Sigmoid colon (tissue), 7 donors: ENCODE measurements around the gene GON4L. TPM values are rescaled to one million over a fixed set of nuclear protein-coding genes. Genes with fewer than 3 reads are reported as not detected.
"Not testable (repeated sequence)": the region's sequence is repeated elsewhere in the genome, so short reads cannot be mapped to it uniquely, and the experiment has no call there.

Experiments used
- DNase-seq: peaks from one replicate; pipeline ENCODE4 v3.0.0-alpha.2; 2019
- H3K27ac ChIP-seq, 4 donors: fragments of 200-600 bp; sonication (generic); one replicate each; pipeline ENCODE4 v1.5.1; 2016 to 2019; ENCODE audit warnings: mild to moderate bottlenecking in 1 of 4
- H3K27me3 ChIP-seq, 3 donors: fragments of 200-600 bp; sonication (generic); one replicate each; pipeline ENCODE4 v1.5.1; 2019; ENCODE audit warnings: mild to moderate bottlenecking in 1 of 3
- H3K36me3 ChIP-seq, 4 donors: fragments of 200-600 bp; sonication (generic); one replicate each; pipeline ENCODE4 v1.5.1; 2016 to 2019
- H3K4me1 ChIP-seq, 4 donors: fragments of 200-600 bp; sonication (generic); one replicate each; pipeline ENCODE4 v1.5.1; 2017 to 2019
- H3K4me3 ChIP-seq, 4 donors: fragments of 200-600 bp; sonication (generic); one replicate each; pipeline ENCODE4 v1.5.1; 2017 to 2019; ENCODE audit warnings: mild to moderate bottlenecking in 2 of 4, moderate library complexity in 1 of 4
- H3K9me3 ChIP-seq, 4 donors: fragments of 200-600 bp in 3 of 4; sonication (generic) in 3 of 4; one replicate each; pipeline versions ENCODE4 v1.5.1 to v1.6.1; 2013 to 2019
- CTCF ChIP-seq, 4 experiments: fragments of 450-650 bp in 3 of 4; fragments of 200-600 bp in 1 of 4; IDR thresholded peaks; one replicate each; pipeline ENCODE4 v1.5.1; 2016 to 2019; ENCODE audit warnings: antibody characterized with exemption in 4 of 4, mild to moderate bottlenecking in 3 of 4, moderate library complexity in 2 of 4
- EP300 ChIP-seq, 4 donors: sonication (generic); formaldehyde crosslinking; IDR thresholded peaks; one replicate each; pipeline ENCODE4 v1.6.1; 2017; ENCODE audit warnings: antibody characterized with exemption in 4 of 4
- POLR2A ChIP-seq, 2 donors: fragments of 450-650 bp; IDR thresholded peaks; one replicate each; pipeline ENCODE4 v1.6.1; 2016; ENCODE audit warnings: antibody characterized with exemption in 2 of 2, mild to moderate bottlenecking in 2 of 2, moderate library complexity in 2 of 2
- POLR2AphosphoS5 ChIP-seq, 4 donors: sonication (generic); formaldehyde crosslinking; IDR thresholded peaks; one replicate each; pipeline ENCODE4 v1.6.1; 2017; ENCODE audit warnings: antibody characterized with exemption in 4 of 4
- WGBS, 2 donors: extraction: QIAGEN DNeasy Blood & Tissue Kit; methylation state at CpG; one replicate each; pipeline ENCODE4 v1.1.7; 2013; 5-methylcytosine and 5-hydroxymethylcytosine counted together
- intact Hi-C: fragments of 100-400 bp; cut with DNase I; formaldehyde crosslinking; loops from one replicate; pipeline ENCODE4 v1.15.1; 2023
- polyA plus RNA-seq, 3 donors: library from polyadenylated mRNA; stranded (reverse); fragments of 200-250 nt; gene quantifications; one replicate each; pipeline ENCODE4 v1.2.3, GENCODE V29; 2013
- total RNA-seq, 4 donors: library from RNA; depleted of rRNA; stranded (reverse); fragments of >200 nt; gene quantifications; one replicate each; pipeline ENCODE4 v1.1.0, GENCODE V29; 2016
- donor health status: healthy with polysubstance abuse.
- donor health status: Bipolar disorder and iron deficiency.
- donor health status: healthy.

The GON4L gene
- total and polyA plus RNA-seq, 7 donors: 3.5 to 45.7 (median 25.7) TPM

GRCh38 chr1:155776414-155776813, 80.6 kb downstream of the GON4L start:
- no peak for DNase-seq
- Histone ChIP-seq H3K4me1 (no peaks in the 10 kb centered on the region), H3K9me3 (no peaks in the 10 kb centered on the region), H3K27ac (no peak overlapping the region), H3K36me3 (peaks cover under 1 to 75% (median 35%) of the 10 kb centered on the region in 4 donors), H3K4me3 (no peak overlapping the region), H3K27me3 (no peaks in the 10 kb centered on the region)
- intact Hi-C loops: no loop called here
- WGBS, 2 donors: 90 to 94% methylated on average over 4 of the region's 4 CpGs
- TF ChIP-seq POLR2AphosphoS5 (IDR thresholded peaks at IDR 0.05): no peak
- TF ChIP-seq POLR2A (IDR thresholded peaks at IDR 0.05): no peak
- no peak for TF ChIP-seq EP300 (IDR thresholded peaks at IDR 0.05)
- no peak for TF ChIP-seq CTCF (IDR thresholded peaks at IDR 0.05)

GRCh38 chr1:155773221-155773620, 83.8 kb downstream of the GON4L start:
- DNase-seq: no peak
- intact Hi-C loops: no loop called here
- H3K4me1 ChIP-seq: no peaks in the 10 kb centered on the region
- H3K27me3 ChIP-seq: no peaks in the 10 kb centered on the region
- no peak for TF ChIP-seq EP300 (IDR thresholded peaks at IDR 0.05)
- TF ChIP-seq POLR2AphosphoS5 (IDR thresholded peaks at IDR 0.05): no peak
- no peak for TF ChIP-seq POLR2A (IDR thresholded peaks at IDR 0.05)
- TF ChIP-seq CTCF (IDR thresholded peaks at IDR 0.05): no peak
- no peak overlapping the region for H3K4me3 ChIP-seq
- H3K27ac ChIP-seq: no peak overlapping the region
- no peaks in the 10 kb centered on the region for H3K9me3 ChIP-seq
- WGBS, 2 donors: 41 to 73% methylated on average over 2 of the region's 2 CpGs
- peaks cover 4 to 97% (median 58%) of the 10 kb centered on the region in 4 donors for H3K36me3 ChIP-seq

- H3K9me3 ChIP-seq: no peaks in the 10 kb centered on the region
- no peaks in the 10 kb centered on the region for H3K27me3 ChIP-seq
- H3K4me1 ChIP-seq: no peaks in the 10 kb centered on the region
- TF ChIP-seq POLR2AphosphoS5 (IDR thresholded peaks at IDR 0.05) (no peak), EP300 (IDR thresholded peaks at IDR 0.05) (no peak), POLR2A (IDR thresholded peaks at IDR 0.05) (no peak), CTCF (IDR thresholded peaks at IDR 0.05) (no peak)
- H3K27ac ChIP-seq: no peak overlapping the region
- peaks cover 7 to 97% (median 56%) of the 10 kb centered on the region in 4 donors for H3K36me3 ChIP-seq
- no peak for DNase-seq
- WGBS, 2 donors: 96 to 97% methylated on average over 5 of the region's 5 CpGs
- H3K4me3 ChIP-seq: no peak overlapping the region
- intact Hi-C loops: no loop called here
Observed at GRCh38 chr1:155769257-155769656, 87.8 kb downstream of the GON4L start.

- H3K9me3 ChIP-seq, H3K4me1 ChIP-seq, intact Hi-C loops, DNase-seq, H3K27ac ChIP-seq, H3K4me3 ChIP-seq, H3K27me3 ChIP-seq: not testable (repeated sequence)
- 91 to 93% methylated on average over 3 of the region's 5 CpGs for WGBS, 2 donors
- peaks cover 8 to 97% (median 60%) of the 10 kb centered on the region in 4 donors for H3K36me3 ChIP-seq
Observed at GRCh38 chr1:155767399-155767989, 89.5 kb downstream of the GON4L start.

GRCh38 chr1:155763989-155764388, 93.0 kb downstream of the GON4L start:
- DNase-seq, H3K4me1 ChIP-seq, H3K27ac ChIP-seq, H3K27me3 ChIP-seq, intact Hi-C loops, H3K4me3 ChIP-seq, H3K9me3 ChIP-seq: not testable (repeated sequence)
- 90 to 93% methylated on average over 7 of the region's 7 CpGs for WGBS, 2 donors
- peaks cover 26 to 97% (median 56%) of the 10 kb centered on the region in 4 donors for H3K36me3 ChIP-seq

- H3K27ac ChIP-seq, H3K4me3 ChIP-seq, H3K9me3 ChIP-seq, intact Hi-C loops, H3K27me3 ChIP-seq, H3K4me1 ChIP-seq: not testable (repeated sequence)
- peak; percentile 85 for DNase-seq
- WGBS, 2 donors: 86 to 91% methylated on average over 6 of the region's 6 CpGs
- peaks cover 26 to 97% (median 54%) of the 10 kb centered on the region in 4 donors for H3K36me3 ChIP-seq
Observed at GRCh38 chr1:155763090-155763815, 93.8 kb downstream of the GON4L start.
